Gastroesophageal sphincter (tissue), 4 donors: Measurements from ENCODE around the gene RNF128. TPM values are rescaled to one million over a fixed set of nuclear protein-coding genes. Genes with fewer than 3 reads are reported as not detected.
"Not testable (repeated sequence)": the region's sequence is repeated elsewhere in the genome, so short reads cannot be mapped to it uniquely, and the experiment has no call there.

ENCODE experiments used
- ATAC-seq: fragments of 150-250 bp; one replicate; pipeline ENCODE4 v1.9.1; 2016; ENCODE audit warnings: mild to moderate bottlenecking, moderate library complexity
- H3K27ac ChIP-seq, 4 donors: fragments of 200-600 bp; sonication (generic) in 3 of 4; 1 replicate in 3 of 4; 2 replicates in 1 of 4; pipeline ENCODE4 v1.5.1; 2016 to 2019
- H3K27me3 ChIP-seq: fragments of 200-600 bp; sonication (generic); one replicate; pipeline ENCODE4 v1.5.1; 2019
- H3K36me3 ChIP-seq, 2 donors: fragments of 200-600 bp; sonication (generic); one replicate each; pipeline ENCODE4 v1.5.1; 2019; ENCODE audit warnings: control low read depth in 1 of 2
- H3K4me1 ChIP-seq, 3 donors: fragments of 200-600 bp; sonication (generic); 1 replicate in 2 of 3; 2 replicates in 1 of 3; pipeline ENCODE4 v1.5.1; 2016 to 2019; ENCODE audit warnings: control low read depth in 2 of 3
- H3K4me3 ChIP-seq, 2 donors: fragments of 200-600 bp; sonication (generic); one replicate each; pipeline ENCODE4 v1.5.1; 2019; ENCODE audit warnings: mild to moderate bottlenecking in 1 of 2, moderate library complexity in 1 of 2
- H3K9me3 ChIP-seq, 3 donors: fragments of 200-600 bp; sonication (generic); one replicate each; pipeline ENCODE4 v1.5.1; 2017 to 2019; ENCODE audit warnings: control low read depth in 2 of 3
- EP300 ChIP-seq: sonication (generic); formaldehyde crosslinking; IDR thresholded peaks from one replicate; pipeline ENCODE4 v1.6.1; 2017; ENCODE audit warnings: antibody characterized with exemption, mild to moderate bottlenecking
- POLR2A ChIP-seq, 2 donors: fragments of 450-650 bp; IDR thresholded peaks; one replicate each; pipeline ENCODE4 v1.6.1; 2017; ENCODE audit warnings: antibody characterized with exemption in 2 of 2, mild to moderate bottlenecking in 2 of 2, moderate library complexity in 1 of 2
- POLR2AphosphoS5 ChIP-seq: sonication (generic); formaldehyde crosslinking; IDR thresholded peaks from one replicate; pipeline ENCODE4 v1.6.1; 2017; ENCODE audit warnings: antibody characterized with exemption
- WGBS, 2 donors: methylation state at CpG; one replicate each; pipeline ENCODE4 v1.1.5; 2018; ENCODE audit warnings: low coverage in 1 of 2; 5-methylcytosine and 5-hydroxymethylcytosine counted together
- total RNA-seq, 4 donors: library from RNA; depleted of rRNA; stranded (reverse); fragments of >200 nt; gene quantifications; one replicate each; pipeline ENCODE4 v1.1.0, GENCODE V29; 2016
- TF ChIP-seq, protein P1 (sequence below), 4 experiments: fragments of 200-600 bp in 2 of 4; fragments of 450-650 bp in 2 of 4; sonication (generic) in 1 of 4; IDR thresholded peaks; one replicate each; pipeline ENCODE4 v1.5.1; 2017 to 2019; ENCODE audit warnings: antibody characterized with exemption in 4 of 4, mild to moderate bottlenecking in 2 of 4, moderate library complexity in 2 of 4

RNF128 gene
- total RNA-seq, 4 donors from 2014 or later = 0.27 to 0.72 TPM; not detected in 2

DNA sequence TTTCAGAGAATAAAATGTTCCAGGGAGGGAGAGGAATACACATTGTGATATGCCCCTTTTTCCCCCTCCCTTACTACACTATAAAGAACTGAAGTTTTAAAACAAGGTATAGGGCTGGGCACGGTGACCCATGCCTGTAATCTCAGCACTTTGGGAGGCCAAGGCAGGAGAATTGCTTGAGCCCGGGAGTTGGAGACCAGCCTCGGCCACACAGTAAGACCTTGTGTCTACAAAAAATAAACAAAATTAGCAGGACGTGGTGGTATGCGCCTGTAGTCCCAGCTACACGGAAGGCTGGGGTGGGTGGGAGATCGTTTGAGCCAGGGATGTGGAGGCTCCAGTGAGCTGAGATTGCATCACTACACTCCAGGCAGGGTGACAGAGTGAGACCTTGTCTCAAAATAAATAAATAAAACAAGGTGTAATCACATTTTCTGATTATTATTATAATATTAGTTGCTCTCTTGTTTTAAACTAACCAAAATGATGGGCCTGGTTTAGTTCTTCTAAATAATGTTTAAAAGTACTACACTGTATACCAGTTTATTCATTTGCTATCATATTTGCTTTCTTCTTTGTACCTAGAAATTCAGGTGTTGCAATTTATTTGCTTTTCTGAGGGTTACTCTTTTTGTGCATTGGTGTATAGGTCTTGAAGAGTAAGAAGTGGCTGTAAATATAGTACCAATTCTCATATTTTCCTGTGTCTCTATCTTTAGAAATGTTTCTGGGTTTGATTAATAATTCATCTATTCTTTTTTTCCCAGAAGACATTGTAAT, 84.8 kb downstream of the RNF128 start:
- Histone ChIP-seq H3K4me3 (no peak overlapping the region), H3K4me1 (no peaks in the 10 kb centered on the region), H3K27me3 (no peaks in the 10 kb centered on the region), H3K9me3 (no peaks in the 10 kb centered on the region), H3K36me3 (no peaks in the 10 kb centered on the region), H3K27ac (no peak overlapping the region)
- no peak for ATAC-seq
- no peak for TF ChIP-seq POLR2AphosphoS5
- no peak for TF ChIP-seq EP300
- no peak for TF ChIP-seq POLR2A (IDR thresholded peaks at IDR 0.05)
- TF ChIP-seq, protein P1, sequence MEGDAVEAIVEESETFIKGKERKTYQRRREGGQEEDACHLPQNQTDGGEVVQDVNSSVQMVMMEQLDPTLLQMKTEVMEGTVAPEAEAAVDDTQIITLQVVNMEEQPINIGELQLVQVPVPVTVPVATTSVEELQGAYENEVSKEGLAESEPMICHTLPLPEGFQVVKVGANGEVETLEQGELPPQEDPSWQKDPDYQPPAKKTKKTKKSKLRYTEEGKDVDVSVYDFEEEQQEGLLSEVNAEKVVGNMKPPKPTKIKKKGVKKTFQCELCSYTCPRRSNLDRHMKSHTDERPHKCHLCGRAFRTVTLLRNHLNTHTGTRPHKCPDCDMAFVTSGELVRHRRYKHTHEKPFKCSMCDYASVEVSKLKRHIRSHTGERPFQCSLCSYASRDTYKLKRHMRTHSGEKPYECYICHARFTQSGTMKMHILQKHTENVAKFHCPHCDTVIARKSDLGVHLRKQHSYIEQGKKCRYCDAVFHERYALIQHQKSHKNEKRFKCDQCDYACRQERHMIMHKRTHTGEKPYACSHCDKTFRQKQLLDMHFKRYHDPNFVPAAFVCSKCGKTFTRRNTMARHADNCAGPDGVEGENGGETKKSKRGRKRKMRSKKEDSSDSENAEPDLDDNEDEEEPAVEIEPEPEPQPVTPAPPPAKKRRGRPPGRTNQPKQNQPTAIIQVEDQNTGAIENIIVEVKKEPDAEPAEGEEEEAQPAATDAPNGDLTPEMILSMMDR (IDR thresholded peaks at IDR 0.05) = no peak
- WGBS, 2 donors = 32 to 77% methylated on average over 3 to 4 of the region's 7 CpGs

DNA sequence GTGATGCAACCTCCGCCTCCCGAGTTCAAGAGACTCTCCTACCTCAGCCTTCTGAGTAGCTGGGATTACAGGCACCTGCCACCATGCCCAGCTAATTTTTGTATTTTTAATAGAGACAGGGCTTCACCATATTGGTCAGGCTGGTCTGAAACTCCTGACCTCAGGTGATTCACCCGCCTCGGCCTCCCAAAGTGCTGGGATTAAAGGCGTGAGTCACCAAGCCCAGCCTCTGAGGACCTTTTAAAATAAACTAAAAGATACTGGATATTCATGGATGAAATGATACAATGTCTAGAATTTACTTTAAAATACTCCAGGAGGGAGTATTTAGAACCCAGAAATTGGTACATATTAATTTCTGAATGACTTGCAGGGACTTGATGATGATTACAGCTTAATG, 86.4 kb downstream of the RNF128 start:
- H3K4me3 ChIP-seq = not testable (repeated sequence)

DNA sequence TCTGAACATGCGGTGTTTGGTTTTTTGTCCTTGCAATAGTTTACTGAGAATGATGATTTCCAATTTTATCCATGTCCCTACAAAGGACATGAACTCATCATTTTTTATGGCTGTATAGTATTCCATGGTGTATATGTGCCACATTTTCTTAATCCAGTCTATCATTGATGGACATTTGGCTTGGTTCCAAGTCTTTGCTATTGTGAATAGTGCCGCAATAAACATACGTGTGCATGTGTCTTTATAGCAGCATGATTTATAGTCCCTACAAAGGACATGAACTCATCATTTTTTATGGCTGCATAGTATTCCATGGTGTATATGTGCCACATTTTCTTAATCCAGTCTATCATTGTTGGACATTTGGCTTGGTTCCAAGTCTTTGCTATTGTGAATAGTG, 87.6 kb downstream of the RNF128 start:
- H3K4me1 ChIP-seq, H3K9me3 ChIP-seq, H3K36me3 ChIP-seq, H3K4me3 ChIP-seq, H3K27ac ChIP-seq, ATAC-seq, H3K27me3 ChIP-seq: not testable (repeated sequence)
- WGBS, 2 donors = 95 to 100% methylated on average over 2 to 3 of the region's 3 CpGs

More for the DNA sequence above, 86.4 kb downstream of the RNF128 start:
- not testable (repeated sequence) for H3K36me3 ChIP-seq, H3K27me3 ChIP-seq, H3K27ac ChIP-seq, H3K4me1 ChIP-seq, ATAC-seq, H3K9me3 ChIP-seq
- 75 to 80% methylated on average over 3 of the region's 5 CpGs for WGBS, 2 donors

Other genes starting within 250 kb of the RNF128 start
- 1 to 10 TPM in 2 of 4 donors, under 1 TPM in 2; 0.62 to 2.4 (median 0.86) TPM for gene RADX, start 114.7 kb upstream of the RNF128 start, total RNA-seq
- gene TBC1D8B, start 76.0 kb downstream of the RNF128 start, total RNA-seq = 1 to 10 TPM; 4.0 to 5.9 (median 4.4) TPM
- gene RIPPLY1, start 176.6 kb downstream of the RNF128 start, total RNA-seq = not detected
- gene CLDN2, start 193.7 kb downstream of the RNF128 start, total RNA-seq = not detected